ENCODE measurements around the gene ZCCHC7.

The ZCCHC7 gene

GRCh38 chr9:37209431-37210386 is 89.3 kb downstream of the ZCCHC7 start:
- DNase-seq (ENCODE audit: low spot score) = no peak

- no peak for DNase-seq (ENCODE audit: low spot score)
These were observed 90.6 kb downstream of the ZCCHC7 start for GRCh38 chr9:37210737-37211523.

GRCh38 chr9:37212435-37212834 is 92.1 kb downstream of the ZCCHC7 start:
- DNase-seq (ENCODE audit: low spot score) = no peak

GRCh38 chr9:37215381-37215780 is 95.0 kb downstream of the ZCCHC7 start:
- no peak for DNase-seq (ENCODE audit: low spot score)

- peak; percentile 29 for DNase-seq (ENCODE audit: low spot score)
These were observed 95.5 kb downstream of the ZCCHC7 start for GRCh38 chr9:37215830-37216229.

- DNase-seq (ENCODE audit: low spot score) = no peak
These were observed 96.8 kb downstream of the ZCCHC7 start for GRCh38 chr9:37217161-37217560.

GRCh38 chr9:37218800-37219425 is 98.5 kb downstream of the ZCCHC7 start:
- no peak for DNase-seq (ENCODE audit: low spot score)

- peak; percentile 16 for DNase-seq (ENCODE audit: low spot score)
These were observed 100.6 kb downstream of the ZCCHC7 start for GRCh38 chr9:37220971-37221370.

- no peak for DNase-seq (ENCODE audit: low spot score)
These were observed 101.2 kb downstream of the ZCCHC7 start for GRCh38 chr9:37221489-37222106.

- DNase-seq (ENCODE audit: low spot score) = no peak
These were observed 109.1 kb downstream of the ZCCHC7 start for GRCh38 chr9:37229455-37229854.

- DNase-seq (ENCODE audit: low spot score) = no peak
These were observed 109.6 kb downstream of the ZCCHC7 start for GRCh38 chr9:37229882-37230482.

GRCh38 chr9:37236822-37237221 is 116.4 kb downstream of the ZCCHC7 start:
- no peak for DNase-seq (ENCODE audit: low spot score)

- DNase-seq (ENCODE audit: low spot score) = no peak
These were observed 117.7 kb downstream of the ZCCHC7 start for GRCh38 chr9:37238122-37238521.

GRCh38 chr9:37239224-37239859 is 119.0 kb downstream of the ZCCHC7 start:
- DNase-seq (ENCODE audit: low spot score) = no peak

- DNase-seq (ENCODE audit: low spot score) = no peak
These were observed 119.5 kb downstream of the ZCCHC7 start for GRCh38 chr9:37239921-37240320.

- DNase-seq (ENCODE audit: low spot score) = no peak
These were observed 121.0 kb downstream of the ZCCHC7 start for GRCh38 chr9:37241340-37241739.

GRCh38 chr9:37242089-37242488 is 121.7 kb downstream of the ZCCHC7 start:
- no peak for DNase-seq (ENCODE audit: low spot score)

- no peak for DNase-seq (ENCODE audit: low spot score)
These were observed 123.4 kb downstream of the ZCCHC7 start for GRCh38 chr9:37243588-37244345.

- no peak for DNase-seq (ENCODE audit: low spot score)
These were observed 126.5 kb downstream of the ZCCHC7 start for GRCh38 chr9:37246826-37247225.

GRCh38 chr9:37248651-37249163 is 128.3 kb downstream of the ZCCHC7 start:
- DNase-seq (ENCODE audit: low spot score) = no peak
